ENCODE data around the gene INSR. TPM values are rescaled to one million over a fixed set of nuclear protein-coding genes. Genes with fewer than 3 reads are reported as not detected.

The INSR gene
- total RNA-seq, 4 donors from 2014 or later = 70.7 to 165 (median 89.2) TPM

- intact Hi-C loops (cut with DNase I; ENCODE audit: low total_unique reads) = no loop called here
- WGBS, 2 donors = 81 to 85% methylated on average over 12 of the region's 12 CpGs
- H3K4me3 ChIP-seq (ENCODE audit: low read depth, poor library complexity, severe bottlenecking) = no peak overlapping the region
- no peak for DNase-seq (ENCODE audit: low spot score in 2 of 2)
- TF ChIP-seq CTCF (IDR thresholded peaks at IDR 0.05) (no peak), POLR2A (IDR thresholded peaks at IDR 0.05) (no peak)
Observed at GRCh38 chr19:7188698-7189629, 105.2 kb downstream of the INSR start.

GRCh38 chr19:7187605-7188339 is 106.4 kb downstream of the INSR start:
- DNase-seq (ENCODE audit: low spot score in 2 of 2) = no peak
- intact Hi-C loops (cut with DNase I; ENCODE audit: low total_unique reads) = no loop called here
- H3K4me3 ChIP-seq (ENCODE audit: low read depth, poor library complexity, severe bottlenecking) = no peak overlapping the region
- WGBS, 2 donors = 82 to 87% methylated on average over 10 of the region's 10 CpGs
- TF ChIP-seq POLR2A (IDR thresholded peaks at IDR 0.05) (no peak), CTCF (IDR thresholded peaks at IDR 0.05) (no peak)

- no peak overlapping the region for H3K4me3 ChIP-seq (ENCODE audit: low read depth, poor library complexity, severe bottlenecking)
- TF ChIP-seq POLR2A (IDR thresholded peaks at IDR 0.05) = no peak
- no peak for TF ChIP-seq CTCF (IDR thresholded peaks at IDR 0.05)
- intact Hi-C loops (cut with DNase I; ENCODE audit: low total_unique reads) = no loop called here
- no peak for DNase-seq (ENCODE audit: low spot score in 2 of 2)
- WGBS, 2 donors = 74 to 77% methylated on average over 5 of the region's 5 CpGs
Observed at GRCh38 chr19:7182489-7182888, 111.7 kb downstream of the INSR start.

GRCh38 chr19:7179917-7180306 is 114.3 kb downstream of the INSR start:
- no peak for DNase-seq (ENCODE audit: low spot score in 2 of 2)
- no peak overlapping the region for H3K4me3 ChIP-seq (ENCODE audit: low read depth, poor library complexity, severe bottlenecking)
- 61 to 83% methylated on average over 3 of the region's 3 CpGs for WGBS, 2 donors
- intact Hi-C loops (cut with DNase I; ENCODE audit: low total_unique reads) = no loop called here
- TF ChIP-seq CTCF (IDR thresholded peaks at IDR 0.05) = no peak

GRCh38 chr19:7177926-7178325 is 116.3 kb downstream of the INSR start:
- intact Hi-C loops (cut with DNase I; ENCODE audit: low total_unique reads) = no loop called here
- H3K4me3 ChIP-seq (ENCODE audit: low read depth, poor library complexity, severe bottlenecking) = no peak overlapping the region
- TF ChIP-seq POLR2A (IDR thresholded peaks at IDR 0.05) (no peak), CTCF (IDR thresholded peaks at IDR 0.05) (no peak)
- WGBS, 2 donors = 71 to 73% methylated on average over 7 of the region's 7 CpGs
- no peak for DNase-seq (ENCODE audit: low spot score in 2 of 2)
